Measurements from ENCODE around the gene CEP131.

The CEP131 gene

GRCh38 chr17:81251094-81251708 is 28.4 kb upstream of the CEP131 start:
- no peak for DNase-seq

- no peak for DNase-seq
Measured at GRCh38 chr17:81250286-81251093, 27.7 kb upstream of the CEP131 start.

- no peak for DNase-seq
Measured at GRCh38 chr17:81249223-81250040, 26.7 kb upstream of the CEP131 start.

GRCh38 chr17:81248649-81249048 is 25.9 kb upstream of the CEP131 start:
- no peak for DNase-seq

- DNase-seq = no peak
Measured at GRCh38 chr17:81247339-81247990, 24.7 kb upstream of the CEP131 start.

GRCh38 chr17:81246679-81247338 is 24.0 kb upstream of the CEP131 start:
- DNase-seq = no peak

- no peak for DNase-seq
Measured at GRCh38 chr17:81246343-81246670, 23.5 kb upstream of the CEP131 start.

GRCh38 chr17:81245665-81246342 is 23.0 kb upstream of the CEP131 start:
- no peak for DNase-seq

GRCh38 chr17:81245024-81245664 is 22.4 kb upstream of the CEP131 start:
- DNase-seq = no peak

GRCh38 chr17:81244358-81245023 is 21.7 kb upstream of the CEP131 start:
- DNase-seq = no peak

- no peak for DNase-seq
Measured at GRCh38 chr17:81243333-81243664, 20.5 kb upstream of the CEP131 start.

GRCh38 chr17:81242421-81243332 is 19.9 kb upstream of the CEP131 start:
- no peak for DNase-seq

- peak in 1 of 2 experiments; percentile 36 for DNase-seq
Measured at GRCh38 chr17:81241648-81242420, 19.1 kb upstream of the CEP131 start.

- no peak for DNase-seq
Measured at GRCh38 chr17:81241203-81241602, 18.4 kb upstream of the CEP131 start.

- DNase-seq = no peak
Measured at GRCh38 chr17:81240761-81241160, 18.0 kb upstream of the CEP131 start.

GRCh38 chr17:81239714-81240555 is 17.2 kb upstream of the CEP131 start:
- no peak for DNase-seq

GRCh38 chr17:81238815-81239713 is 16.3 kb upstream of the CEP131 start, which contains the start of the genes NDUFAF8 and TEPSIN:
TSS of gene NDUFAF8 (plus strand) at chr17:81239318. CDS start at chr17:81239364, 46 bp downstream.
TSS of gene TEPSIN (minus strand) at chr17:81239055. CDS start at chr17:81239033, 22 bp downstream.
- DNase-seq = peak; percentile 99 to 100

Data from NCI-H1930 (cell line).